ENCODE results near the gene SLC5A1. TPM values are rescaled to one million over a fixed set of nuclear protein-coding genes. Genes with fewer than 3 reads are reported as not detected.

Gene SLC5A1
- 100 to 1,000 TPM in 3 of 4 donors, 10 to 100 TPM in 1; 29.6 to 364 (median 274) TPM for polyA plus RNA-seq
- long read RNA-seq, donor 1, full-length matches to known transcripts, result 21 of 208 reads
- long read RNA-seq, donor 1, partial matches to known transcripts, result 187 of 208 reads
- long read RNA-seq, donor 1, other reads (novel, unspliced or antisense), result 0 of 208 reads
- long read RNA-seq, donor 2, full-length matches to known transcripts, result 21 of 21 reads
- long read RNA-seq, donor 2, partial matches to known transcripts, result 0 of 21 reads
- long read RNA-seq, donor 2, other reads (novel, unspliced or antisense), result 0 of 21 reads
- long read RNA-seq, donor 3, full-length matches to known transcripts, result 5 of 11 reads
- long read RNA-seq, donor 3, partial matches to known transcripts, result 6 of 11 reads
- long read RNA-seq, donor 3, other reads (novel, unspliced or antisense), result 0 of 11 reads
- long read RNA-seq, donor 4, result 0 reads
- long read RNA-seq, donor 5, full-length matches to known transcripts, result 1 of 1 reads
- long read RNA-seq, donor 5, partial matches to known transcripts, result 0 of 1 reads
- long read RNA-seq, donor 5, other reads (novel, unspliced or antisense), result 0 of 1 reads
- long read RNA-seq, donor 6, full-length matches to known transcripts, result 27 of 400 reads
- long read RNA-seq, donor 6, partial matches to known transcripts, result 373 of 400 reads
- long read RNA-seq, donor 6, other reads (novel, unspliced or antisense), result 0 of 400 reads
- long read RNA-seq, donor 7, full-length matches to known transcripts, result 17 of 23 reads
- long read RNA-seq, donor 7, partial matches to known transcripts, result 6 of 23 reads
- long read RNA-seq, donor 7, other reads (novel, unspliced or antisense), result 0 of 23 reads
- long read RNA-seq, donor 8, result 0 reads
- long read RNA-seq, donor 9, full-length matches to known transcripts, result 4 of 4 reads
- long read RNA-seq, donor 9, partial matches to known transcripts, result 0 of 4 reads
- long read RNA-seq, donor 9, other reads (novel, unspliced or antisense), result 0 of 4 reads
- long read RNA-seq, donor 10, full-length matches to known transcripts, result 4 of 4 reads
- long read RNA-seq, donor 10, partial matches to known transcripts, result 0 of 4 reads
- long read RNA-seq, donor 10, other reads (novel, unspliced or antisense), result 0 of 4 reads

- no peaks in the 10 kb centered on the region for H3K27me3 ChIP-seq (ENCODE audit: control insufficient read depth in 3 of 3, insufficient read depth in 3 of 3, low read length in 3 of 3)
- FAIRE-seq (no peak), DNase-seq (peak; percentile 91 to 96)
- H3K36me3 ChIP-seq (ENCODE audit: control insufficient read depth in 3 of 3, insufficient read depth in 2 of 3, low read depth in 1 of 3, low read length in 3 of 3), result peaks cover 0 to 13% (median 5%) of the 10 kb centered on the region in 3 donors
- H3K4me1 ChIP-seq (ENCODE audit: control insufficient read depth in 3 of 3, insufficient read depth in 2 of 3, low read depth in 1 of 3, low read length in 2 of 3), result peaks cover 0 to 15% (median 0%) of the 10 kb centered on the region in 3 donors
- no peaks in the 10 kb centered on the region for H3K9me3 ChIP-seq (ENCODE audit: control insufficient read depth in 2 of 2, insufficient read depth in 1 of 2, low read depth in 1 of 2, low read length in 1 of 2)
- H3K27ac ChIP-seq (ENCODE audit: low read depth in 1 of 3, low read length in 2 of 3), result peak within 1 kb of the TSS; percentile 82 to 94 (median 91)
- H3K4me3 ChIP-seq (ENCODE audit: low read depth in 1 of 3, low read length in 3 of 3), result peak within 1 kb of the TSS in 2 of 3 donors; percentile 75 to 84
- WGBS, 3 donors, result 17 to 44% (median 26%) methylated on average over 17 to 21 of the region's 21 CpGs
These were observed at the start of gene SLC5A1 for GRCh38 chr22:32042924-32043323. SLC5A1 (plus strand) TSS chr22:32043261; CDS start chr22:32043282, 21 bp downstream.

- FAIRE-seq, result no peak
- Histone ChIP-seq H3K36me3 (ENCODE audit: control insufficient read depth in 3 of 3, insufficient read depth in 2 of 3, low read depth in 1 of 3, low read length in 3 of 3) (no peaks in the 10 kb centered on the region), H3K9me3 (ENCODE audit: control insufficient read depth in 2 of 2, insufficient read depth in 1 of 2, low read depth in 1 of 2, low read length in 1 of 2) (no peaks in the 10 kb centered on the region), H3K4me3 (ENCODE audit: low read depth in 1 of 3, low read length in 3 of 3) (no peak overlapping the region), H3K27me3 (ENCODE audit: control insufficient read depth in 3 of 3, insufficient read depth in 3 of 3, low read length in 3 of 3) (no peaks in the 10 kb centered on the region), H3K27ac (ENCODE audit: low read depth in 1 of 3, low read length in 2 of 3) (no peak overlapping the region), H3K4me1 (ENCODE audit: control insufficient read depth in 3 of 3, insufficient read depth in 2 of 3, low read depth in 1 of 3, low read length in 2 of 3) (peaks cover 0 to 27% (median 3%) of the 10 kb centered on the region in 3 donors)
- WGBS, 3 donors, result 83 to 87% (median 85%) methylated on average over 3 of the region's 3 CpGs
- DNase-seq, result no peak
These were observed 48.0 kb upstream of the SLC5A1 start for GRCh38 chr22:31995046-31995445.

- Histone ChIP-seq H3K27me3 (ENCODE audit: control insufficient read depth in 3 of 3, insufficient read depth in 3 of 3, low read length in 3 of 3) (no peaks in the 10 kb centered on the region), H3K9me3 (ENCODE audit: control insufficient read depth in 2 of 2, insufficient read depth in 1 of 2, low read depth in 1 of 2, low read length in 1 of 2) (no peaks in the 10 kb centered on the region), H3K4me1 (ENCODE audit: control insufficient read depth in 3 of 3, insufficient read depth in 2 of 3, low read depth in 1 of 3, low read length in 2 of 3) (peaks cover 0 to 20% (median 2%) of the 10 kb centered on the region in 3 donors), H3K4me3 (ENCODE audit: low read depth in 1 of 3, low read length in 3 of 3) (no peak overlapping the region), H3K36me3 (ENCODE audit: control insufficient read depth in 3 of 3, insufficient read depth in 2 of 3, low read depth in 1 of 3, low read length in 3 of 3) (no peaks in the 10 kb centered on the region), H3K27ac (ENCODE audit: low read depth in 1 of 3, low read length in 2 of 3) (no peak overlapping the region)
- WGBS, 3 donors, result 45 to 66% (median 58%) methylated on average over 3 of the region's 3 CpGs
- FAIRE-seq (no peak), DNase-seq (no peak)
These were observed 47.3 kb upstream of the SLC5A1 start for GRCh38 chr22:31995807-31996206.

- peak overlapping the region in 2 of 3 donors; percentile 56 to 66 for H3K27ac ChIP-seq (ENCODE audit: low read depth in 1 of 3, low read length in 2 of 3)
- WGBS, 3 donors, result 22 to 59% (median 25%) methylated on average over 3 of the region's 3 CpGs
- FAIRE-seq, result peak; percentile 10
These were observed 44.2 kb upstream of the SLC5A1 start for GRCh38 chr22:31998784-31999385.

GRCh38 chr22:32000181-32000580 lies 42.9 kb upstream of the SLC5A1 start:
- no peak for DNase-seq
- no peak for FAIRE-seq
- no peak overlapping the region for H3K4me3 ChIP-seq (ENCODE audit: low read depth in 1 of 3, low read length in 3 of 3)
- no peaks in the 10 kb centered on the region for H3K36me3 ChIP-seq (ENCODE audit: control insufficient read depth in 3 of 3, insufficient read depth in 2 of 3, low read depth in 1 of 3, low read length in 3 of 3)
- no peak overlapping the region for H3K27ac ChIP-seq (ENCODE audit: low read depth in 1 of 3, low read length in 2 of 3)
- H3K4me1 ChIP-seq (ENCODE audit: control insufficient read depth in 3 of 3, insufficient read depth in 2 of 3, low read depth in 1 of 3, low read length in 2 of 3), result peaks cover 0 to 18% (median 2%) of the 10 kb centered on the region in 3 donors
- H3K9me3 ChIP-seq (ENCODE audit: control insufficient read depth in 2 of 2, insufficient read depth in 1 of 2, low read depth in 1 of 2, low read length in 1 of 2), result no peaks in the 10 kb centered on the region
- no peaks in the 10 kb centered on the region for H3K27me3 ChIP-seq (ENCODE audit: control insufficient read depth in 3 of 3, insufficient read depth in 3 of 3, low read length in 3 of 3)
- 40 to 65% (median 60%) methylated on average over 1 of the region's 1 CpG for WGBS, 3 donors

More at GRCh38 chr22:31998784-31999385, 44.2 kb upstream of the SLC5A1 start:
- Histone ChIP-seq H3K4me3 (ENCODE audit: low read depth in 1 of 3, low read length in 3 of 3) (no peak overlapping the region), H3K9me3 (ENCODE audit: control insufficient read depth in 2 of 2, insufficient read depth in 1 of 2, low read depth in 1 of 2, low read length in 1 of 2) (no peaks in the 10 kb centered on the region), H3K27me3 (ENCODE audit: control insufficient read depth in 3 of 3, insufficient read depth in 3 of 3, low read length in 3 of 3) (no peaks in the 10 kb centered on the region), H3K36me3 (ENCODE audit: control insufficient read depth in 3 of 3, insufficient read depth in 2 of 3, low read depth in 1 of 3, low read length in 3 of 3) (no peaks in the 10 kb centered on the region), H3K4me1 (ENCODE audit: control insufficient read depth in 3 of 3, insufficient read depth in 2 of 3, low read depth in 1 of 3, low read length in 2 of 3) (peaks cover 0 to 14% (median 2%) of the 10 kb centered on the region in 3 donors)
- DNase-seq, result peak; percentile 76 to 87

- H3K9me3 ChIP-seq (ENCODE audit: control insufficient read depth in 2 of 2, insufficient read depth in 1 of 2, low read depth in 1 of 2, low read length in 1 of 2), result no peaks in the 10 kb centered on the region
- no peak for FAIRE-seq
- no peaks in the 10 kb centered on the region for H3K27me3 ChIP-seq (ENCODE audit: control insufficient read depth in 3 of 3, insufficient read depth in 3 of 3, low read length in 3 of 3)
- peak; percentile 63 to 82 for DNase-seq
- 25 to 55% (median 30%) methylated on average over 1 of the region's 1 CpG for WGBS, 3 donors
- H3K27ac ChIP-seq (ENCODE audit: low read depth in 1 of 3, low read length in 2 of 3), result peak overlapping the region in 2 of 3 donors; percentile 20 to 64
- no peaks in the 10 kb centered on the region for H3K36me3 ChIP-seq (ENCODE audit: control insufficient read depth in 3 of 3, insufficient read depth in 2 of 3, low read depth in 1 of 3, low read length in 3 of 3)
- H3K4me3 ChIP-seq (ENCODE audit: low read depth in 1 of 3, low read length in 3 of 3), result no peak overlapping the region
- H3K4me1 ChIP-seq (ENCODE audit: control insufficient read depth in 3 of 3, insufficient read depth in 2 of 3, low read depth in 1 of 3, low read length in 2 of 3), result peaks cover 0 to 15% (median 1%) of the 10 kb centered on the region in 3 donors
These were observed 37.6 kb upstream of the SLC5A1 start for GRCh38 chr22:32005453-32005852.

- no peak overlapping the region for H3K27ac ChIP-seq (ENCODE audit: low read depth in 1 of 3, low read length in 2 of 3)
- no peaks in the 10 kb centered on the region for H3K27me3 ChIP-seq (ENCODE audit: control insufficient read depth in 3 of 3, insufficient read depth in 3 of 3, low read length in 3 of 3)
- H3K4me3 ChIP-seq (ENCODE audit: low read depth in 1 of 3, low read length in 3 of 3), result no peak overlapping the region
- no peaks in the 10 kb centered on the region for H3K4me1 ChIP-seq (ENCODE audit: control insufficient read depth in 3 of 3, insufficient read depth in 2 of 3, low read depth in 1 of 3, low read length in 2 of 3)
- DNase-seq (no peak), FAIRE-seq (no peak)
- H3K36me3 ChIP-seq (ENCODE audit: control insufficient read depth in 3 of 3, insufficient read depth in 2 of 3, low read depth in 1 of 3, low read length in 3 of 3), result no peaks in the 10 kb centered on the region
- WGBS, 3 donors, result 80 to 92% (median 88%) methylated on average over 1 of the region's 1 CpG
- H3K9me3 ChIP-seq (ENCODE audit: control insufficient read depth in 2 of 2, insufficient read depth in 1 of 2, low read depth in 1 of 2, low read length in 1 of 2), result peaks cover 2 to 37% of the 10 kb centered on the region in 2 donors
These were observed 29.9 kb upstream of the SLC5A1 start for GRCh38 chr22:32013200-32013599.

All from small intestine (tissue), 16 donors.